Gastroesophageal sphincter (tissue), 4 donors: ENCODE measurements around the gene PEMT. TPM values are rescaled to one million over a fixed set of nuclear protein-coding genes. Genes with fewer than 3 reads are reported as not detected.

Experiments used
- ATAC-seq: fragments of 150-250 bp; one replicate; pipeline ENCODE4 v1.9.1; 2016; ENCODE audit warnings: mild to moderate bottlenecking, moderate library complexity
- H3K27ac ChIP-seq, 4 donors: fragments of 200-600 bp; sonication (generic) in 3 of 4; 1 replicate in 3 of 4; 2 replicates in 1 of 4; pipeline ENCODE4 v1.5.1; 2016 to 2019
- H3K27me3 ChIP-seq: fragments of 200-600 bp; sonication (generic); one replicate; pipeline ENCODE4 v1.5.1; 2019
- H3K36me3 ChIP-seq, 2 donors: fragments of 200-600 bp; sonication (generic); one replicate each; pipeline ENCODE4 v1.5.1; 2019; ENCODE audit warnings: control low read depth in 1 of 2
- H3K4me1 ChIP-seq, 3 donors: fragments of 200-600 bp; sonication (generic); 1 replicate in 2 of 3; 2 replicates in 1 of 3; pipeline ENCODE4 v1.5.1; 2016 to 2019; ENCODE audit warnings: control low read depth in 2 of 3
- H3K4me3 ChIP-seq, 2 donors: fragments of 200-600 bp; sonication (generic); one replicate each; pipeline ENCODE4 v1.5.1; 2019; ENCODE audit warnings: mild to moderate bottlenecking in 1 of 2, moderate library complexity in 1 of 2
- H3K9me3 ChIP-seq, 3 donors: fragments of 200-600 bp; sonication (generic); one replicate each; pipeline ENCODE4 v1.5.1; 2017 to 2019; ENCODE audit warnings: control low read depth in 2 of 3
- EP300 ChIP-seq: sonication (generic); formaldehyde crosslinking; IDR thresholded peaks from one replicate; pipeline ENCODE4 v1.6.1; 2017; ENCODE audit warnings: antibody characterized with exemption, mild to moderate bottlenecking
- POLR2A ChIP-seq, 2 donors: fragments of 450-650 bp; IDR thresholded peaks; one replicate each; pipeline ENCODE4 v1.6.1; 2017; ENCODE audit warnings: antibody characterized with exemption in 2 of 2, mild to moderate bottlenecking in 2 of 2, moderate library complexity in 1 of 2
- POLR2AphosphoS5 ChIP-seq: sonication (generic); formaldehyde crosslinking; IDR thresholded peaks from one replicate; pipeline ENCODE4 v1.6.1; 2017; ENCODE audit warnings: antibody characterized with exemption
- WGBS, 2 donors: methylation state at CpG; one replicate each; pipeline ENCODE4 v1.1.5; 2018; ENCODE audit warnings: low coverage in 1 of 2; 5-methylcytosine and 5-hydroxymethylcytosine counted together
- total RNA-seq, 4 donors: library from RNA; depleted of rRNA; stranded (reverse); fragments of >200 nt; gene quantifications; one replicate each; pipeline ENCODE4 v1.1.0, GENCODE V29; 2016
- TF ChIP-seq, protein P1 (sequence below), 4 experiments: fragments of 200-600 bp in 2 of 4; fragments of 450-650 bp in 2 of 4; sonication (generic) in 1 of 4; IDR thresholded peaks; one replicate each; pipeline ENCODE4 v1.5.1; 2017 to 2019; ENCODE audit warnings: antibody characterized with exemption in 4 of 4, mild to moderate bottlenecking in 2 of 4, moderate library complexity in 2 of 4

The PEMT gene
- total RNA-seq, 4 donors from 2014 or later, result 8.6 to 20.7 (median 17.5) TPM

DNA sequence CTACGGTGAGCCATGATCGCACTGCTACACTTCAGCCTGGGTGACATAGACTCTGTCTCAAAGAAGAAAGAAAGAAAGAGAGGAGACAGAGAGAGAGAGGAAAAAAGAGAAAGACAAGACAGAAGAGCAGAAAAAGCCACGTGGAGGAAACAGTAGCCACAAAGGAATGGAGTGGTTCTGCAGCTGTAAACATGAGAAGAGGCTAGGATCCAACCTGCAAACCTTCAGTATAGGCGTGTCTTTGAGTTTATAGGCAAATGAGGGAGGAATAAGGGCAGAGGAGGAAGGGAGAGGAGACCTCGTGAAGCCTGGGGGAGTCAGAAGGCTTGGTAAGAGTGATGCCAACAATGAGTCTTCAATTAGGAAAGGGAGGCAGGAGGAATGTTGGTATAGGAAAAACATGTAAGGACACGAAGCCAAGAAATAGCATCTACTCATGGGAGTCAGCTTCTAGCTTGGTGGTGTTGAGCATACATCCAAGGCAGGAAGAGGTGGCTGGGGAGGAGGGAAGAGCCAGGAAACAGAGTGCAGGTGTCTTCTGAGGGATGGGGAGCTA lies 110.8 kb downstream of the PEMT start:
- 78 to 86% methylated on average over 6 of the region's 6 CpGs for WGBS, 2 donors
- H3K4me1 ChIP-seq, result peaks cover 5 to 61% (median 12%) of the 10 kb centered on the region in 3 donors

DNA sequence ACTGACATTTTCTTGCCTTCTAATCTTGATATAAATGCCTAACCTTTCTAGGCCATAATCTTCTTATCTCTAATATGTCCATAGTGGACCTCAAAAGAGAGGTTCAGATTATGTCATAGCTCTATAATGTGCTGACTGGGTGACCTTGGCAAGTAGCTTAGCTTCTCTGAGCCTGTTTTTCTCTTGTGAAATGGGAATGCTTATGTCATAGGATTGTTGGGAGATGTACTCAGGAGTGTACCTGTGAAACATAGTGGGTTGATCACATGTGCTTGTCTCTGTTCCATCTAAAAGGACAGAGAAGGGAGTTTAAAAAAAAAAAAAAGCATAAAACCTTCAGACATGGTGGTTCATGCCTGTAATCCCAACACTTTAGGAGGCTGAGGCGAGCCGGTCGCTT lies 112.3 kb downstream of the PEMT start:
- Histone ChIP-seq H3K27me3 (no peaks in the 10 kb centered on the region), H3K9me3 (no peaks in the 10 kb centered on the region), H3K27ac (no peak overlapping the region), H3K4me3 (no peak overlapping the region), H3K4me1 (peaks cover 5 to 59% (median 12%) of the 10 kb centered on the region in 3 donors), H3K36me3 (peaks cover 0 to 25% of the 10 kb centered on the region in 2 donors)
- TF ChIP-seq, protein P1, sequence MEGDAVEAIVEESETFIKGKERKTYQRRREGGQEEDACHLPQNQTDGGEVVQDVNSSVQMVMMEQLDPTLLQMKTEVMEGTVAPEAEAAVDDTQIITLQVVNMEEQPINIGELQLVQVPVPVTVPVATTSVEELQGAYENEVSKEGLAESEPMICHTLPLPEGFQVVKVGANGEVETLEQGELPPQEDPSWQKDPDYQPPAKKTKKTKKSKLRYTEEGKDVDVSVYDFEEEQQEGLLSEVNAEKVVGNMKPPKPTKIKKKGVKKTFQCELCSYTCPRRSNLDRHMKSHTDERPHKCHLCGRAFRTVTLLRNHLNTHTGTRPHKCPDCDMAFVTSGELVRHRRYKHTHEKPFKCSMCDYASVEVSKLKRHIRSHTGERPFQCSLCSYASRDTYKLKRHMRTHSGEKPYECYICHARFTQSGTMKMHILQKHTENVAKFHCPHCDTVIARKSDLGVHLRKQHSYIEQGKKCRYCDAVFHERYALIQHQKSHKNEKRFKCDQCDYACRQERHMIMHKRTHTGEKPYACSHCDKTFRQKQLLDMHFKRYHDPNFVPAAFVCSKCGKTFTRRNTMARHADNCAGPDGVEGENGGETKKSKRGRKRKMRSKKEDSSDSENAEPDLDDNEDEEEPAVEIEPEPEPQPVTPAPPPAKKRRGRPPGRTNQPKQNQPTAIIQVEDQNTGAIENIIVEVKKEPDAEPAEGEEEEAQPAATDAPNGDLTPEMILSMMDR (IDR thresholded peaks at IDR 0.05), result no peak
- no peak for TF ChIP-seq POLR2AphosphoS5
- no peak for TF ChIP-seq EP300
- TF ChIP-seq POLR2A (IDR thresholded peaks at IDR 0.05), result no peak
- no peak for ATAC-seq
- WGBS, 2 donors, result 95 to 100% methylated on average over 3 of the region's 3 CpGs

More for the DNA sequence above, 110.8 kb downstream of the PEMT start:
- Histone ChIP-seq H3K4me3 (no peak overlapping the region), H3K9me3 (no peaks in the 10 kb centered on the region), H3K27me3 (no peaks in the 10 kb centered on the region), H3K36me3 (peaks cover 0 to 38% of the 10 kb centered on the region in 2 donors), H3K27ac (no peak overlapping the region)
- ATAC-seq, result no peak
- TF ChIP-seq POLR2AphosphoS5, result no peak
- TF ChIP-seq, protein P1 (IDR thresholded peaks at IDR 0.05), result no peak
- TF ChIP-seq EP300, result no peak
- TF ChIP-seq POLR2A (IDR thresholded peaks at IDR 0.05), result no peak

DNA sequence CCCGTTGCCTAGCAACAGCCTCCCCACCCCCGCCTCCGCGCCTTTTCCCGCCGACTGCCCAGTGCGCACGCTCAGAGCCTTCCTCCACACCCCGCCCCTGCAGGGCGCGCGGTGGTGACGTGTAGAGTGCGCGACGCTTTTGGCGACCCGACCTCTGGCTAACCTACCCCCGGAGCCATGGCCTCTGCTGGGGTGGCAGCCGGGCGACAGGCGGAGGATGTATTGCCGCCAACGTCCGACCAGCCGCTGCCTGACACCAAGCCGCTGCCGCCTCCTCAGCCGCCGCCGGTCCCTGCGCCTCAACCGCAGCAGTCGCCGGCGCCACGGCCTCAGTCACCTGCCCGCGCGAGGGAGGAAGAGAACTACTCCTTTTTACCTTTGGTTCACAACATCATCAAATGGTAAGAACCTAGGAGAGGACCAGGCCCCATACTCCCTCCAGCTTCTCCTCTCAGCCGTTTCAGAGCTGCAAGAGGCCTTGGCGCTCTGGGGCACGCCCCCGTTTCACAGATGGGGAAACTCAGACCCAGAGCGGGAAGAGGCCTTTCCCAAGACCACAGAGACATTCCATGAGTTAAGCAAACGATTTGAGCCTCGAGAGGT lies 114.5 kb downstream of the PEMT start, which contains the start of gene MED9:
MED9 (plus strand) TSS at position 136 of the 603 bp plus-strand sequence; CDS start at position 178, 42 bp downstream.
- no peaks in the 10 kb centered on the region for H3K27me3 ChIP-seq
- WGBS, 2 donors, result 0% methylated on average over 3 to 16 of the region's 47 CpGs
- TF ChIP-seq POLR2A (IDR thresholded peaks at IDR 0.05) (peak; percentile 37 to 42), POLR2AphosphoS5 (peak; percentile 88), EP300 (no peak)
- peak within 1 kb of the TSS; percentile 53 to 94 for H3K4me3 ChIP-seq
- H3K9me3 ChIP-seq, result no peaks in the 10 kb centered on the region
- peak within 1 kb of the TSS; percentile 55 to 92 (median 91) for H3K27ac ChIP-seq
- H3K4me1 ChIP-seq, result peaks cover 5 to 55% (median 12%) of the 10 kb centered on the region in 3 donors
- ATAC-seq, result peak; percentile 99
- peaks cover 0 to 16% of the 10 kb centered on the region in 2 donors for H3K36me3 ChIP-seq

DNA sequence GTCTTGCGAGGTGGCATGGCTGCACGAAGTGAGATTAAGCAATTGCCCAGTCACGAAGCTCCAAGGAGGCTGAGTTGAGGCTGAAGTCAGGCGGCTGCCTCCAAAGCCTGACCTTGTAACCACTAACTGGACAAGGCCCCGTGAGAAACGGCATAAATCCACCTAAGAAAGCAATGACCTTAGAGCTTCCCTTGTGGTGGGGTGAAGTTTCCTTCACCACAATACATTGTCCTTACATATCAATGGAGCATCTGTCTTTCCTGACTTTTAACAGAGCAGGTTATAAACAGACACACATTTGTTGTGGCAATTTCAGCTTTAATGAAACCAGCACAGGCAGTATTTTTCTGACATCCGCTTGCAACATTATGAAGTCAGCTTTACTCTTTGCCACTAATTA lies 117.2 kb downstream of the PEMT start:
- Histone ChIP-seq H3K27me3 (peaks cover 23% of the 10 kb centered on the region), H3K36me3 (no peaks in the 10 kb centered on the region), H3K27ac (no peak overlapping the region), H3K4me3 (no peak overlapping the region), H3K9me3 (no peaks in the 10 kb centered on the region), H3K4me1 (peaks cover 5 to 28% (median 12%) of the 10 kb centered on the region in 3 donors)
- no peak for TF ChIP-seq EP300
- no peak for TF ChIP-seq POLR2AphosphoS5
- TF ChIP-seq POLR2A (IDR thresholded peaks at IDR 0.05), result no peak
- TF ChIP-seq, protein P1 (IDR thresholded peaks at IDR 0.05), result no peak
- WGBS, 2 donors, result 64 to 68% methylated on average over 3 to 6 of the region's 7 CpGs
- ATAC-seq, result no peak

DNA sequence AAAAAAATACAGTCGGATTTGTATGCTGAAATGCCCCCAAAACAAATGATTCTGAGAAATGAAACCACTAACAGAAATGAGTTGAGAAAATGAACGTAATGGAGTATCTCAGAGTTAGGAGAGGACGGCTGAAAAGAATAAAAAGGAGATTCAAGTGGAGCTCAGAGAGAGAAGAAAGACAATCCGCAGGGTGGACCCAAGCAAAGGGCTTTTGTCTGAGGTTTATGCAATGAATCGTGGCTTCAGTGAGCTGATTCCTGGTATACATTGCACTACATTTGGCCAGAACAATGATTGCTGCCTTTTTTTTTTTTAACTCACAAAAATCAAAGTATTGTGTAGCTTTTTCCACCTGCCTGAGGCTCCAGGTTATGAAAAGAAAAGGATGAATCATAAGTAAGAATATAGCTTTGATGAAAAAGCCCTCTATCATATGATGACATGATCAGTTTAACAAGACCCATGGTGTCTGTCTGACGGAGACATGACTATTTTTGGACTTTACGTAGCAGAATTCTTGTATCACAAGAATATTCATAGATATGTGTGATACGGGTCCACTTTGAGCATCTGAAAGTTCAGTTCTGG lies 119.1 kb downstream of the PEMT start:
- TF ChIP-seq, protein P1 (IDR thresholded peaks at IDR 0.05), result no peak
- no peak for TF ChIP-seq EP300
- TF ChIP-seq POLR2A (IDR thresholded peaks at IDR 0.05), result no peak
- TF ChIP-seq POLR2AphosphoS5, result no peak
- Histone ChIP-seq H3K36me3 (no peaks in the 10 kb centered on the region), H3K9me3 (no peaks in the 10 kb centered on the region), H3K4me3 (no peak overlapping the region), H3K27me3 (peaks cover 41% of the 10 kb centered on the region), H3K4me1 (peaks cover 0 to 9% (median under 1%) of the 10 kb centered on the region in 3 donors), H3K27ac (no peak overlapping the region)
- ATAC-seq, result no peak
- 49 to 51% methylated on average over 6 to 8 of the region's 8 CpGs for WGBS, 2 donors
